Ishikawa (cell line): ENCODE measurements around the gene CFAP77.

Experiments used
- CEBPB ChIP-seq: IDR thresholded peaks from 2 replicates; pipeline ENCODE4 v1.6.1; 2012
- CREB1 ChIP-seq: IDR thresholded peaks from 2 replicates; pipeline ENCODE4 v1.6.1; 2012; ENCODE audit warnings: low read depth
- EGR1 ChIP-seq: IDR thresholded peaks from 2 replicates; pipeline ENCODE4 v1.6.1; 2012
- EP300 ChIP-seq: IDR thresholded peaks from 2 replicates; pipeline ENCODE4 v1.6.1; 2012; ENCODE audit warnings: borderline replicate concordance
- FOXM1 ChIP-seq: IDR thresholded peaks from 2 replicates; pipeline ENCODE4 v1.6.1; 2012; ENCODE audit warnings: low read depth, borderline replicate concordance
- NFIC ChIP-seq: IDR thresholded peaks from 2 replicates; pipeline ENCODE4 v1.6.1; 2012
- RAD21 ChIP-seq: IDR thresholded peaks from 2 replicates; pipeline ENCODE4 v1.6.1; 2012; ENCODE audit warnings: low read depth
- TAF1 ChIP-seq: IDR thresholded peaks from 2 replicates; pipeline ENCODE4 v1.6.1; 2012; ENCODE audit warnings: low read depth, mild to moderate bottlenecking
- TCF12 ChIP-seq: IDR thresholded peaks from 2 replicates; pipeline ENCODE4 v1.6.1; 2012; ENCODE audit warnings: low read depth
- YY1 ChIP-seq: IDR thresholded peaks from 2 replicates; pipeline ENCODE4 v1.6.1; 2012; ENCODE audit warnings: low read depth
- ZBTB7A ChIP-seq: IDR thresholded peaks from 2 replicates; pipeline ENCODE4 v1.6.1; 2012; ENCODE audit warnings: low read depth
- TF ChIP-seq, protein P1 (sequence below): IDR thresholded peaks from 2 replicates; pipeline ENCODE4 v1.6.1; 2012
- TF ChIP-seq, protein P2 (sequence below): IDR thresholded peaks from 2 replicates; pipeline ENCODE4 v1.6.1; 2012
- TF ChIP-seq, protein P3 (sequence below): IDR thresholded peaks from 2 replicates; pipeline ENCODE4 v1.6.1; 2012; ENCODE audit warnings: low read depth, mild to moderate bottlenecking

DNA sequence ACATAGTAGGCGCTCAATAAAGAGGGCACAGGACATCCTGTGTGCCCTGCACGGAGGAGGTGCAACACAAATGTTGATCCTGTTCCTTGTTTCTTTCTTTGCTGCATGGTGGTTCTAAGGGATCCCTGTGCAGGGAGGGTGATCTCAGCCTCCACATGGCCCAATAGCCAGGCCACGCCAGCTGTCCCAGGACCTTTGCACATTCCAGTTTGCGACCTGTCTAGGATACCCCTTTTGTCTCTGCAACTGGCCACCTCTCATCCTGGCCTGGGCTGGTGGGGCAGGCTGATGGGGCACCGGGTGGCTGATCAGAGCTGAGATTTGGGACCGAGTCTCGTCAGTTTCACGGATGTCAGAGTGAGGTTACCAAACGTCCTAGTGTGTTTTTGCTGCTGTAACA, 79.5 kb downstream of the CFAP77 start:
- TF ChIP-seq CEBPB: no peak
- no peak for TF ChIP-seq RAD21
- TF ChIP-seq CREB1: no peak
- TF ChIP-seq EP300: no peak
- TF ChIP-seq YY1: no peak
- TF ChIP-seq TCF12: no peak
- TF ChIP-seq TAF1: no peak
- TF ChIP-seq ZBTB7A: no peak
- TF ChIP-seq, protein P1, sequence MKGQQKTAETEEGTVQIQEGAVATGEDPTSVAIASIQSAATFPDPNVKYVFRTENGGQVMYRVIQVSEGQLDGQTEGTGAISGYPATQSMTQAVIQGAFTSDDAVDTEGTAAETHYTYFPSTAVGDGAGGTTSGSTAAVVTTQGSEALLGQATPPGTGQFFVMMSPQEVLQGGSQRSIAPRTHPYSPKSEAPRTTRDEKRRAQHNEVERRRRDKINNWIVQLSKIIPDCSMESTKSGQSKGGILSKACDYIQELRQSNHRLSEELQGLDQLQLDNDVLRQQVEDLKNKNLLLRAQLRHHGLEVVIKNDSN: no peak
- TF ChIP-seq FOXM1: no peak
- TF ChIP-seq, protein P2, sequence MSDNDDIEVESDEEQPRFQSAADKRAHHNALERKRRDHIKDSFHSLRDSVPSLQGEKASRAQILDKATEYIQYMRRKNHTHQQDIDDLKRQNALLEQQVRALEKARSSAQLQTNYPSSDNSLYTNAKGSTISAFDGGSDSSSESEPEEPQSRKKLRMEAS: no peak
- TF ChIP-seq, protein P3, sequence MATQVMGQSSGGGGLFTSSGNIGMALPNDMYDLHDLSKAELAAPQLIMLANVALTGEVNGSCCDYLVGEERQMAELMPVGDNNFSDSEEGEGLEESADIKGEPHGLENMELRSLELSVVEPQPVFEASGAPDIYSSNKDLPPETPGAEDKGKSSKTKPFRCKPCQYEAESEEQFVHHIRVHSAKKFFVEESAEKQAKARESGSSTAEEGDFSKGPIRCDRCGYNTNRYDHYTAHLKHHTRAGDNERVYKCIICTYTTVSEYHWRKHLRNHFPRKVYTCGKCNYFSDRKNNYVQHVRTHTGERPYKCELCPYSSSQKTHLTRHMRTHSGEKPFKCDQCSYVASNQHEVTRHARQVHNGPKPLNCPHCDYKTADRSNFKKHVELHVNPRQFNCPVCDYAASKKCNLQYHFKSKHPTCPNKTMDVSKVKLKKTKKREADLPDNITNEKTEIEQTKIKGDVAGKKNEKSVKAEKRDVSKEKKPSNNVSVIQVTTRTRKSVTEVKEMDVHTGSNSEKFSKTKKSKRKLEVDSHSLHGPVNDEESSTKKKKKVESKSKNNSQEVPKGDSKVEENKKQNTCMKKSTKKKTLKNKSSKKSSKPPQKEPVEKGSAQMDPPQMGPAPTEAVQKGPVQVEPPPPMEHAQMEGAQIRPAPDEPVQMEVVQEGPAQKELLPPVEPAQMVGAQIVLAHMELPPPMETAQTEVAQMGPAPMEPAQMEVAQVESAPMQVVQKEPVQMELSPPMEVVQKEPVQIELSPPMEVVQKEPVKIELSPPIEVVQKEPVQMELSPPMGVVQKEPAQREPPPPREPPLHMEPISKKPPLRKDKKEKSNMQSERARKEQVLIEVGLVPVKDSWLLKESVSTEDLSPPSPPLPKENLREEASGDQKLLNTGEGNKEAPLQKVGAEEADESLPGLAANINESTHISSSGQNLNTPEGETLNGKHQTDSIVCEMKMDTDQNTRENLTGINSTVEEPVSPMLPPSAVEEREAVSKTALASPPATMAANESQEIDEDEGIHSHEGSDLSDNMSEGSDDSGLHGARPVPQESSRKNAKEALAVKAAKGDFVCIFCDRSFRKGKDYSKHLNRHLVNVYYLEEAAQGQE: no peak
- no peak for TF ChIP-seq EGR1
- no peak for TF ChIP-seq NFIC
